HEK293 (cell line): ENCODE results near the gene MYO1E.

Experiments used
- CTCF ChIA-PET: fragments of 350-600 bp; formaldehyde crosslinking; extraction: SDS; loops from one replicate; lab custom pipeline; 2021; ENCODE audit warnings: antibody characterized with exemption; lab: Yijun Ruan, JAX
- POLR2A ChIA-PET: fragments of 300-600 bp; formaldehyde crosslinking; extraction: SDS; loops from one replicate; lab custom pipeline; 2020; ENCODE audit warnings: antibody characterized with exemption, inconsistent platforms; lab: Yijun Ruan, JAX
- H3K27ac ChIP-seq: fragments of 200-500 bp; sonication (Bioruptor generic); 2 replicates; pipeline ENCODE4 v1.5.1; 2014; ENCODE audit warnings: low read depth, low read length, control low read depth, inconsistent platforms; ENCODE audit errors: extremely low read depth
- H3K36me3 ChIP-seq, 2 experiments: fragments of 200-500 bp in 1 of 2; sonication (Bioruptor generic) in 1 of 2; 1 replicate in 1 of 2; 2 replicates in 1 of 2; pipeline ENCODE4 v1.5.1; 2014 to 2017; ENCODE audit warnings: inconsistent platforms in 2 of 2, low read length in 2 of 2; ENCODE audit not compliant: control insufficient read depth in 2 of 2, insufficient read depth in 1 of 2
- H3K4me1 ChIP-seq: fragments of 200-500 bp; sonication (Bioruptor generic); 2 replicates; pipeline ENCODE4 v1.5.1; 2014; ENCODE audit warnings: mild to moderate bottlenecking, low read length, inconsistent platforms; ENCODE audit not compliant: control insufficient read depth, insufficient read depth
- H3K4me3 ChIP-seq: 2 replicates; pipeline ENCODE4 v1.5.1; 2011; ENCODE audit warnings: low read depth, mild to moderate bottlenecking, control low read depth, low read length, moderate library complexity
- H3K9me3 ChIP-seq: fragments of 200-500 bp; sonication (Bioruptor generic); 2 replicates; pipeline ENCODE4 v1.5.1; 2014; ENCODE audit warnings: low read depth, low read length, inconsistent platforms; ENCODE audit not compliant: control insufficient read depth, insufficient read depth
- BCL11B ChIP-seq: fragments of 450-650 bp; formaldehyde crosslinking; IDR thresholded peaks from 2 replicates; pipeline ENCODE4 v1.5.1; 2016; ENCODE audit warnings: low read depth, missing biosample characterization, missing genetic modification characterization
- GLIS1 ChIP-seq: fragments of 450-650 bp; formaldehyde crosslinking; IDR thresholded peaks from 2 replicates; pipeline ENCODE4 v1.5.1; 2016; ENCODE audit warnings: missing biosample characterization, missing genetic modification characterization
- GLIS2 ChIP-seq: fragments of 450-650 bp; formaldehyde crosslinking; IDR thresholded peaks from 2 replicates; pipeline ENCODE4 v1.5.1; 2016; ENCODE audit warnings: missing biosample characterization, missing genetic modification characterization
- KLF9 ChIP-seq: fragments of 450-650 bp; formaldehyde crosslinking; IDR thresholded peaks from 2 replicates; pipeline ENCODE4 v1.5.1; 2016; ENCODE audit warnings: missing biosample characterization, missing genetic modification characterization, low read depth
- OVOL3 ChIP-seq: fragments of 450-650 bp; formaldehyde crosslinking; IDR thresholded peaks from 2 replicates; pipeline ENCODE4 v1.5.1; 2016; ENCODE audit warnings: missing biosample characterization, missing genetic modification characterization
- REST ChIP-seq: fragments of 450-650 bp; formaldehyde crosslinking; IDR thresholded peaks from 2 replicates; pipeline ENCODE4 v1.5.1; 2016; ENCODE audit warnings: missing biosample characterization, missing genetic modification characterization
- WT1 ChIP-seq: fragments of 450-650 bp; formaldehyde crosslinking; IDR thresholded peaks from 2 replicates; pipeline ENCODE4 v1.5.1; 2016; ENCODE audit warnings: missing biosample characterization, missing genetic modification characterization
- YY1 ChIP-seq: fragments of 450-650 bp; formaldehyde crosslinking; IDR thresholded peaks from 2 replicates; pipeline ENCODE4 v1.5.1; 2018; ENCODE audit warnings: missing biosample characterization, missing genetic modification characterization
- YY2 ChIP-seq: fragments of 450-650 bp; formaldehyde crosslinking; IDR thresholded peaks from 2 replicates; pipeline ENCODE4 v1.5.1; 2016; ENCODE audit warnings: missing biosample characterization, missing genetic modification characterization
- ZFHX2 ChIP-seq: fragments of 450-650 bp; formaldehyde crosslinking; conservative IDR thresholded peaks from 2 replicates; pipeline ENCODE4 v1.5.1; 2016; ENCODE audit warnings: missing biosample characterization, missing genetic modification characterization
- ZNF146 ChIP-seq: fragments of 450-650 bp; formaldehyde crosslinking; IDR thresholded peaks from 2 replicates; pipeline ENCODE4 v1.5.1; 2016; ENCODE audit warnings: missing biosample characterization, missing genetic modification characterization
- ZNF16 ChIP-seq: fragments of 450-650 bp; formaldehyde crosslinking; IDR thresholded peaks from 2 replicates; pipeline ENCODE4 v1.5.1; 2016; ENCODE audit warnings: low read depth, missing biosample characterization, missing genetic modification characterization
- ZNF19 ChIP-seq: fragments of 450-650 bp; formaldehyde crosslinking; IDR thresholded peaks from 2 replicates; pipeline ENCODE4; 2016; ENCODE audit warnings: missing biosample characterization, missing genetic modification characterization, low read depth
- ZNF292 ChIP-seq: fragments of 450-650 bp; formaldehyde crosslinking; IDR thresholded peaks from 2 replicates; pipeline ENCODE4 v1.5.1; 2016; ENCODE audit warnings: low read depth, missing biosample characterization, missing genetic modification characterization, borderline replicate concordance
- ZNF324 ChIP-seq: fragments of 450-650 bp; formaldehyde crosslinking; IDR thresholded peaks from 2 replicates; pipeline ENCODE4 v1.5.1; 2016; ENCODE audit warnings: missing biosample characterization, missing genetic modification characterization
- ZNF341 ChIP-seq: fragments of 450-650 bp; formaldehyde crosslinking; IDR thresholded peaks from 2 replicates; pipeline ENCODE4; 2016; ENCODE audit warnings: low read depth, missing biosample characterization, missing genetic modification characterization
- ZNF394 ChIP-seq: fragments of 450-650 bp; formaldehyde crosslinking; IDR thresholded peaks from 2 replicates; pipeline ENCODE4 v1.5.1; 2016; ENCODE audit warnings: missing biosample characterization, missing genetic modification characterization, mild to moderate bottlenecking, moderate library complexity, borderline replicate concordance
- ZNF585B ChIP-seq: fragments of 450-650 bp; formaldehyde crosslinking; IDR thresholded peaks from 2 replicates; pipeline ENCODE4 v1.5.1; 2016; ENCODE audit warnings: missing biosample characterization, missing genetic modification characterization
- ZNF610 ChIP-seq: fragments of 450-650 bp; formaldehyde crosslinking; IDR thresholded peaks from 2 replicates; pipeline ENCODE4 v1.5.1; 2016; ENCODE audit warnings: missing biosample characterization, missing genetic modification characterization, borderline replicate concordance
- ZNF626 ChIP-seq: fragments of 450-650 bp; sonication (Bioruptor Pico); formaldehyde crosslinking; IDR thresholded peaks from 2 replicates; pipeline ENCODE4 v1.5.1; 2018; ENCODE audit warnings: missing biosample characterization, missing genetic modification characterization, inconsistent platforms
- ZNF785 ChIP-seq: fragments of 450-650 bp; formaldehyde crosslinking; IDR thresholded peaks from 2 replicates; pipeline ENCODE4 v1.5.1; 2016; ENCODE audit warnings: missing biosample characterization, missing genetic modification characterization
- ZSCAN18 ChIP-seq: fragments of 450-650 bp; formaldehyde crosslinking; IDR thresholded peaks from 2 replicates; pipeline ENCODE4 v1.5.1; 2016; ENCODE audit warnings: missing biosample characterization, missing genetic modification characterization
- TF ChIP-seq, protein P1 (sequence below): fragments of 450-650 bp; formaldehyde crosslinking; IDR thresholded peaks from 2 replicates; pipeline ENCODE4 v1.5.1; 2017; ENCODE audit warnings: missing biosample characterization, missing genetic modification characterization
- TF ChIP-seq, protein P2 (sequence below): fragments of 450-650 bp; formaldehyde crosslinking; IDR thresholded peaks from 2 replicates; pipeline ENCODE4 v1.5.1; 2016; ENCODE audit warnings: missing biosample characterization, missing genetic modification characterization
- TF ChIP-seq, protein P3 (sequence below): fragments of 450-650 bp; formaldehyde crosslinking; IDR thresholded peaks from 2 replicates; pipeline ENCODE4 v1.5.1; 2016; ENCODE audit warnings: missing biosample characterization, missing genetic modification characterization

MYO1E gene

DNA sequence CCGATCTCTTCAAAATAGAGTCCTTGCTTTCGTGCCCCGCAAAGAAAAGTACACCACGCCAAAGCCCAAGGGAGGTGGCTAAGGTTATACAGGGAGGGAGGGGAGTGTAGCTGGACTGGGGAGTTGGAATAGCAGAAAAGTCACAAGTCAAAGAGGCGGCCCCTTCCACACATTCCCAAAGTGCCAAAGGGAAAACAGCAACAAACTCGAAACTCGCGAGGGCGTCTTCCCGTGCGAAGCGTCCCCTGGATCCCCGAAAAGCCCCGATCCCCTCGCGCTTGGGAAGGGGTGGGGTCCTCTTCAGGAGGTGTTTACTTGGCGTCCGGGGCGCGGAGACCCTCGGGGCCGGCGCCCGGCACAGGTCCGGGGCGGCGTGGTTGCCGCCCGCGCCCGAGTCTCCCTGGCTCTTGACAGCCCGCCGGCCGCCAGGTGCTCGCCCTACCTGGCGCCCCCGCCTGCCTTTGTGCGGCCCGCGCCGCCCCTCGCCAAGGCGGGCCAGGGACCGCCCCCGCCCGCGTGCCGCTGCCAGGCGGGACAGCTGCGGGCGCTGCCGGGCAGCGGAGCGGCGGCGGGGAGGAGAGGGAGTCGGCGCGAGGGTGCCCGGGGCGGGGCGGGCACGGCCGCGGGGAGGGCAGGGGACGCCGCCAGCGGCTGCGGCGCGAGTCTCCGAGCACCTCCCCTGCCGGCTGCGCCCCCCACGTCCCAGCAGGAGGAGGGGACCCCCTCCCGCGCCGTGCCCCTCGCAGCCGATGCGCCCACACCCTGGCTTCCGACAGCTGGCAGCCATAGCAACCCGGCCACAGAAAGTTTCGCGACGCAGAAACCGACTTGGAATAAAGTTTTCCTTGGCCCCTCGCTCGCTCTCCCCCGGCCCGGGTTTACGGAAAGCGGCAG, 966 bp downstream of the MYO1E start:
- H3K4me1 ChIP-seq: no peaks in the 10 kb centered on the region
- TF ChIP-seq WT1 (tag by site-specific recombination) (peak; percentile 60; the same call in 1 of the 2 replicates), BCL11B (tag by site-specific recombination) (no peak), ZNF341 (tag by site-specific recombination) (peak; percentile 80), REST (tag by site-specific recombination) (no peak), YY1 (tag by site-specific recombination) (no peak), ZNF394 (tag by site-specific recombination) (no peak), ZNF610 (no peak), ZSCAN18 (tag by site-specific recombination) (no peak), GLIS2 (tag by site-specific recombination) (peak; percentile 83), OVOL3 (tag by site-specific recombination) (no peak), GLIS1 (tag by site-specific recombination) (peak; percentile 73), ZNF324 (tag by site-specific recombination) (no peak), KLF9 (tag by site-specific recombination) (no peak), YY2 (tag by site-specific recombination) (no peak), ZNF292 (tag by site-specific recombination) (no peak), ZNF16 (0 out of 2 replicates have a peak, but pooled peaks have one; percentile 28), ZNF19 (no peak), ZNF146 (tag by site-specific recombination) (no peak), ZNF585B (tag by site-specific recombination) (no peak), ZNF785 (tag by site-specific recombination) (no peak), ZNF626 (tag by site-specific recombination) (no peak), ZFHX2 (tag by site-specific recombination) (peak; percentile 40; the same call in 1 of the 2 replicates)
- TF ChIP-seq, protein P1, sequence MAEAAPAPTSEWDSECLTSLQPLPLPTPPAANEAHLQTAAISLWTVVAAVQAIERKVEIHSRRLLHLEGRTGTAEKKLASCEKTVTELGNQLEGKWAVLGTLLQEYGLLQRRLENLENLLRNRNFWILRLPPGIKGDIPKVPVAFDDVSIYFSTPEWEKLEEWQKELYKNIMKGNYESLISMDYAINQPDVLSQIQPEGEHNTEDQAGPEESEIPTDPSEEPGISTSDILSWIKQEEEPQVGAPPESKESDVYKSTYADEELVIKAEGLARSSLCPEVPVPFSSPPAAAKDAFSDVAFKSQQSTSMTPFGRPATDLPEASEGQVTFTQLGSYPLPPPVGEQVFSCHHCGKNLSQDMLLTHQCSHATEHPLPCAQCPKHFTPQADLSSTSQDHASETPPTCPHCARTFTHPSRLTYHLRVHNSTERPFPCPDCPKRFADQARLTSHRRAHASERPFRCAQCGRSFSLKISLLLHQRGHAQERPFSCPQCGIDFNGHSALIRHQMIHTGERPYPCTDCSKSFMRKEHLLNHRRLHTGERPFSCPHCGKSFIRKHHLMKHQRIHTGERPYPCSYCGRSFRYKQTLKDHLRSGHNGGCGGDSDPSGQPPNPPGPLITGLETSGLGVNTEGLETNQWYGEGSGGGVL (tag by site-specific recombination): peak; percentile 52; the same call in 1 of the 2 replicates
- TF ChIP-seq, protein P2, sequence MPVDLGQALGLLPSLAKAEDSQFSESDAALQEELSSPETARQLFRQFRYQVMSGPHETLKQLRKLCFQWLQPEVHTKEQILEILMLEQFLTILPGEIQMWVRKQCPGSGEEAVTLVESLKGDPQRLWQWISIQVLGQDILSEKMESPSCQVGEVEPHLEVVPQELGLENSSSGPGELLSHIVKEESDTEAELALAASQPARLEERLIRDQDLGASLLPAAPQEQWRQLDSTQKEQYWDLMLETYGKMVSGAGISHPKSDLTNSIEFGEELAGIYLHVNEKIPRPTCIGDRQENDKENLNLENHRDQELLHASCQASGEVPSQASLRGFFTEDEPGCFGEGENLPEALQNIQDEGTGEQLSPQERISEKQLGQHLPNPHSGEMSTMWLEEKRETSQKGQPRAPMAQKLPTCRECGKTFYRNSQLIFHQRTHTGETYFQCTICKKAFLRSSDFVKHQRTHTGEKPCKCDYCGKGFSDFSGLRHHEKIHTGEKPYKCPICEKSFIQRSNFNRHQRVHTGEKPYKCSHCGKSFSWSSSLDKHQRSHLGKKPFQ (tag by site-specific recombination): no peak
- TF ChIP-seq, protein P3, sequence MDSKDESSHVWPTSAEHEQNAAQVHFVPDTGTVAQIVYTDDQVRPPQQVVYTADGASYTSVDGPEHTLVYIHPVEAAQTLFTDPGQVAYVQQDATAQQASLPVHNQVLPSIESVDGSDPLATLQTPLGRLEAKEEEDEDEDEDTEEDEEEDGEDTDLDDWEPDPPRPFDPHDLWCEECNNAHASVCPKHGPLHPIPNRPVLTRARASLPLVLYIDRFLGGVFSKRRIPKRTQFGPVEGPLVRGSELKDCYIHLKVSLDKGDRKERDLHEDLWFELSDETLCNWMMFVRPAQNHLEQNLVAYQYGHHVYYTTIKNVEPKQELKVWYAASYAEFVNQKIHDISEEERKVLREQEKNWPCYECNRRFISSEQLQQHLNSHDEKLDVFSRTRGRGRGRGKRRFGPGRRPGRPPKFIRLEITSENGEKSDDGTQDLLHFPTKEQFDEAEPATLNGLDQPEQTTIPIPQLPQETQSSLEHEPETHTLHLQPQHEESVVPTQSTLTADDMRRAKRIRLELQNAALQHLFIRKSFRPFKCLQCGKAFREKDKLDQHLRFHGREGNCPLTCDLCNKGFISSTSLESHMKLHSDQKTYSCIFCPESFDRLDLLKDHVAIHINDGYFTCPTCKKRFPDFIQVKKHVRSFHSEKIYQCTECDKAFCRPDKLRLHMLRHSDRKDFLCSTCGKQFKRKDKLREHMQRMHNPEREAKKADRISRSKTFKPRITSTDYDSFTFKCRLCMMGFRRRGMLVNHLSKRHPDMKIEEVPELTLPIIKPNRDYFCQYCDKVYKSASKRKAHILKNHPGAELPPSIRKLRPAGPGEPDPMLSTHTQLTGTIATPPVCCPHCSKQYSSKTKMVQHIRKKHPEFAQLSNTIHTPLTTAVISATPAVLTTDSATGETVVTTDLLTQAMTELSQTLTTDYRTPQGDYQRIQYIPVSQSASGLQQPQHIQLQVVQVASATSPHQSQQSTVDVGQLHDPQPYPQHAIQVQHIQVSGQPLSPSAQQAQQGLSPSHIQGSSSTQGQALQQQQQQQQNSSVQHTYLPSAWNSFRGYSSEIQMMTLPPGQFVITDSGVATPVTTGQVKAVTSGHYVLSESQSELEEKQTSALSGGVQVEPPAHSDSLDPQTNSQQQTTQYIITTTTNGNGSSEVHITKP (tag by site-specific recombination): no peak

More for the DNA sequence above, 966 bp downstream of the MYO1E start:
- CTCF ChIA-PET: interaction anchor here (0.6 kb wide), 1 partner anchor 247 kb away, joined by 3 read pairs; no protein-coding TSS in a partner anchor
- no peaks in the 10 kb centered on the region for H3K9me3 ChIP-seq
- H3K4me3 ChIP-seq: peak overlapping the region; percentile 82
- H3K27ac ChIP-seq: peak overlapping the region; percentile 89
- H3K36me3 ChIP-seq: no peaks in the 10 kb centered on the region
- POLR2A ChIA-PET: interaction anchor here (0.6 to 0.8 kb wide), 2 partner anchors 173 to 601 kb away, joined by 3 read pairs; no protein-coding TSS in a partner anchor
